ENCODE measurements around the gene CNIH4.

DNA sequence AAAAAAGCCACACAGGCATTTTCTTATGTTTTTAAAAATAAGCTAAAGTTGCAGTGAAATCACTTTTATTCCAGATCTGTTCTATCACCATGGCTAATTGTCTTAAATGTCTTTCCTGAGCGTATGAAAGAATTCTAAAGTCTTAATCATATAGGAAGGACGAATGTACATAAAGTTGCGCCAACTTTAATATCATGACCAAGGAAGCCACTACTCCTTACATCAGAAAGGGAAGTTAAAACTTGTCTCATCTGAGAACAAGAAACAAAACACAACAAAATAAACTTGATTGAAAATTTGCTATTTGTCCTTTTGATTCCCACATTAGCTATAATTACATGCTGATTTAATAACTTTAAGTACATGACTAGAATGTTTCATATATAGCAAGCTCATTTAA, 26.5 kb downstream of the CNIH4 start:
- TF ChIP-seq POLR2AphosphoS5 (IDR thresholded peaks at IDR 0.05; ENCODE audit: low read depth, low read length), result no peak
- TF ChIP-seq POLR2A (IDR thresholded peaks at IDR 0.05; ENCODE audit: low read depth, low read length), result no peak
- TF ChIP-seq TAF1 (IDR thresholded peaks at IDR 0.05; ENCODE audit: low read depth, low read length), result no peak
- no peak for TF ChIP-seq POU2F2 (IDR thresholded peaks at IDR 0.05; ENCODE audit: low read depth, low read length)
- TF ChIP-seq SPI1 (IDR thresholded peaks at IDR 0.05; ENCODE audit: low read depth, low read length), result no peak
